ENCODE measurements around the gene IL22RA2.
"Not testable (repeated sequence)": the region's sequence is repeated elsewhere in the genome, so short reads cannot be mapped to it uniquely, and the experiment has no call there.

Gene IL22RA2

GRCh38 chr6:137173501-137173900 is at the start of gene IL22RA2:
TSS of gene IL22RA2 (minus strand) at chr6:137173644. CDS start at chr6:137161749, 11,895 bp downstream.
- no peak for DNase-seq (ENCODE audit: low read depth in 2 of 2, low spot score in 1 of 2)

- no peak for DNase-seq (ENCODE audit: low read depth in 2 of 2, low spot score in 1 of 2)
Measured at GRCh38 chr6:137222381-137222780, 48.9 kb upstream of the IL22RA2 start.

GRCh38 chr6:137219664-137220252 is 46.3 kb upstream of the IL22RA2 start:
- no peak for DNase-seq (ENCODE audit: low read depth in 2 of 2, low spot score in 1 of 2)

GRCh38 chr6:137218917-137219663 is 45.6 kb upstream of the IL22RA2 start, which contains the start of gene IFNGR1:
TSS of gene IFNGR1 (minus strand) at chr6:137219385. CDS start at chr6:137219327, 58 bp downstream.
- peak; percentile 88 to 92 for DNase-seq (ENCODE audit: low read depth in 2 of 2, low spot score in 1 of 2)

- DNase-seq (ENCODE audit: low read depth in 2 of 2, low spot score in 1 of 2), result no peak
Measured at GRCh38 chr6:137218473-137218916, 45.1 kb upstream of the IL22RA2 start.

- DNase-seq (ENCODE audit: low read depth in 2 of 2, low spot score in 1 of 2), result no peak
Measured at GRCh38 chr6:137217801-137218472, 44.5 kb upstream of the IL22RA2 start.

GRCh38 chr6:137216875-137217553 is 43.6 kb upstream of the IL22RA2 start:
- no peak for DNase-seq (ENCODE audit: low read depth in 2 of 2, low spot score in 1 of 2)

- DNase-seq (ENCODE audit: low read depth in 2 of 2, low spot score in 1 of 2), result no peak
Measured at GRCh38 chr6:137216106-137216505, 42.7 kb upstream of the IL22RA2 start.

- DNase-seq (ENCODE audit: low read depth in 2 of 2, low spot score in 1 of 2), result not testable (repeated sequence)
Measured at GRCh38 chr6:137215630-137216029, 42.2 kb upstream of the IL22RA2 start.

- no peak for DNase-seq (ENCODE audit: low read depth in 2 of 2, low spot score in 1 of 2)
Measured at GRCh38 chr6:137214931-137215330, 41.5 kb upstream of the IL22RA2 start.

GRCh38 chr6:137213813-137214212 is 40.4 kb upstream of the IL22RA2 start:
- no peak for DNase-seq (ENCODE audit: low read depth in 2 of 2, low spot score in 1 of 2)

GRCh38 chr6:137213331-137213740 is 39.9 kb upstream of the IL22RA2 start:
- DNase-seq (ENCODE audit: low read depth in 2 of 2, low spot score in 1 of 2), result no peak

- DNase-seq (ENCODE audit: low read depth in 2 of 2, low spot score in 1 of 2), result no peak
Measured at GRCh38 chr6:137211910-137212309, 38.5 kb upstream of the IL22RA2 start.

- no peak for DNase-seq (ENCODE audit: low read depth in 2 of 2, low spot score in 1 of 2)
Measured at GRCh38 chr6:137210903-137211302, 37.5 kb upstream of the IL22RA2 start.

GRCh38 chr6:137208279-137208678 is 34.8 kb upstream of the IL22RA2 start:
- no peak for DNase-seq (ENCODE audit: low read depth in 2 of 2, low spot score in 1 of 2)

GRCh38 chr6:137207457-137207856 is 34.0 kb upstream of the IL22RA2 start:
- DNase-seq (ENCODE audit: low read depth in 2 of 2, low spot score in 1 of 2), result not testable (repeated sequence)

GRCh38 chr6:137206577-137206976 is 33.1 kb upstream of the IL22RA2 start:
- no peak for DNase-seq (ENCODE audit: low read depth in 2 of 2, low spot score in 1 of 2)

GRCh38 chr6:137203256-137203655 is 29.8 kb upstream of the IL22RA2 start:
- DNase-seq (ENCODE audit: low read depth in 2 of 2, low spot score in 1 of 2), result no peak

GRCh38 chr6:137202078-137202477 is 28.6 kb upstream of the IL22RA2 start:
- no peak for DNase-seq (ENCODE audit: low read depth in 2 of 2, low spot score in 1 of 2)

GRCh38 chr6:137201006-137201405 is 27.6 kb upstream of the IL22RA2 start:
- no peak for DNase-seq (ENCODE audit: low read depth in 2 of 2, low spot score in 1 of 2)

GRCh38 chr6:137200288-137200687 is 26.8 kb upstream of the IL22RA2 start:
- no peak for DNase-seq (ENCODE audit: low read depth in 2 of 2, low spot score in 1 of 2)

Measured in stimulated activated CD8-positive, alpha-beta memory T cell treated with anti-CD3 and anti-CD28 coated beads, Interleukin-4, amount 100 ng/mL, for 4 hours (primary cell).